H1 (cell line): ENCODE results near the gene RNPS1. TPM values are rescaled to one million over a fixed set of nuclear protein-coding genes. Genes with fewer than 3 reads are reported as not detected.

ENCODE experiments used
- CTCF ChIA-PET: fragments of 300-600 bp; sonication (Branson Sonifier 250); formaldehyde crosslinking; loops from one replicate; lab custom pipeline; 2021; ENCODE audit not compliant: partially characterized antibody; lab: Charles Lee
- POLR2A ChIA-PET: fragments of 300-600 bp; sonication (Branson Sonifier 250); formaldehyde crosslinking; loops from one replicate; lab custom pipeline; 2021; ENCODE audit warnings: inconsistent platforms; ENCODE audit not compliant: partially characterized antibody; lab: Charles Lee
- DNase-seq, 2 experiments: peaks; one replicate each; pipeline versions ENCODE4 v3.0.0 to v3.0.0-alpha.2; 2010 to 2022; ENCODE audit warnings: low spot score in 2 of 2, low read depth in 1 of 2, mixed read lengths in 1 of 2
- FAIRE-seq: peaks from 2 replicates; lab custom pipeline; 2011; peaks lifted over from hg19 to GRCh38; lab: Jason Lieb, UNC
- H2AFZ ChIP-seq: 2 replicates; pipeline ENCODE4 v1.8.1; 2012; ENCODE audit warnings: low read length, inconsistent platforms
- H2AK5ac ChIP-seq: 2 replicates; pipeline ENCODE4 v1.6.1; 2013; ENCODE audit warnings: low read depth, low read length
- H2BK120ac ChIP-seq: replicated peaks from 2 replicates; pipeline ENCODE3; 2013; ENCODE audit warnings: low read depth, low read length, inconsistent platforms
- H2BK12ac ChIP-seq: 2 replicates; pipeline ENCODE4 v1.6.1; 2013; ENCODE audit warnings: low read depth, low read length
- H2BK15ac ChIP-seq: 2 replicates; pipeline ENCODE4 v1.6.1; 2013; ENCODE audit warnings: low read length
- H2BK20ac ChIP-seq: 2 replicates; pipeline ENCODE4 v1.6.1; 2013; ENCODE audit warnings: low read length
- H2BK5ac ChIP-seq: 2 replicates; pipeline ENCODE4 v1.6.1; 2013; ENCODE audit warnings: low read depth, low read length
- H3K14ac ChIP-seq: 2 replicates; pipeline ENCODE4 v1.6.1; 2013; ENCODE audit warnings: inconsistent platforms; ENCODE audit not compliant: insufficient read length
- H3K18ac ChIP-seq: 2 replicates; pipeline ENCODE4 v1.6.1; 2013; ENCODE audit warnings: low read length; ENCODE audit errors: extremely low read depth
- H3K23ac ChIP-seq: 2 replicates; pipeline ENCODE4 v1.6.1; 2013; ENCODE audit warnings: inconsistent platforms; ENCODE audit not compliant: insufficient read length
- H3K23me2 ChIP-seq: 2 replicates; pipeline ENCODE4 v1.6.1; 2013; ENCODE audit warnings: low read depth, low read length
- H3K27ac ChIP-seq: 2 replicates; pipeline ENCODE4 v1.6.1; 2011; ENCODE audit warnings: low read depth, low read length, inconsistent platforms
- H3K27me3 ChIP-seq, 4 experiments: replicated peaks in 1 of 4; 1 replicate in 1 of 4; 2 replicates in 3 of 4; pipeline versions ENCODE4 v1.6.1 to v1.8.1; 2011 to 2013; ENCODE audit warnings: low read length in 3 of 4, mild to moderate bottlenecking in 3 of 4, inconsistent platforms in 2 of 4, mixed read lengths in 2 of 4, moderate library complexity in 1 of 4; ENCODE audit not compliant: control insufficient read depth in 3 of 4, insufficient read depth in 3 of 4; ENCODE audit errors: extremely low read depth in 1 of 4
- H3K36me3 ChIP-seq, 4 experiments: 2 replicates each; pipeline versions ENCODE4 v1.6.1 to v1.8.1; 2011 to 2013; ENCODE audit warnings: mild to moderate bottlenecking in 4 of 4, low read length in 3 of 4, moderate library complexity in 2 of 4, control low read depth in 1 of 4, inconsistent platforms in 1 of 4; ENCODE audit not compliant: insufficient read depth in 4 of 4, control insufficient read depth in 2 of 4
- H3K4ac ChIP-seq: replicated peaks from 2 replicates; pipeline ENCODE3; 2013; ENCODE audit warnings: low read length, low read depth, mixed read lengths, inconsistent platforms; ENCODE audit not compliant: insufficient read length
- H3K4me1 ChIP-seq, 4 experiments: replicated peaks in 1 of 4; 1 replicate in 1 of 4; 2 replicates in 3 of 4; pipeline versions ENCODE4 v1.6.1 to v1.8.1; 2011 to 2013; ENCODE audit warnings: low read length in 3 of 4, inconsistent platforms in 2 of 4, mixed read lengths in 1 of 4; ENCODE audit not compliant: insufficient read depth in 4 of 4, control insufficient read depth in 3 of 4
- H3K4me2 ChIP-seq, 2 experiments: 2 replicates each; pipeline versions ENCODE4 v1.6.1 to v1.8.1; 2011 to 2013; ENCODE audit warnings: low read depth in 2 of 2, low read length in 2 of 2, control low read depth in 1 of 2, inconsistent platforms in 1 of 2, mild to moderate bottlenecking in 1 of 2; ENCODE audit not compliant: insufficient read depth in 1 of 2
- H3K4me3 ChIP-seq, 4 experiments: fragments of 200-600, 300-600 bp in 1 of 4; sonication (generic), shearing (Covaris generic), sonication (Bioruptor Twin) in 1 of 4; 2 replicates each; pipeline versions ENCODE4 v1.5.1 to v1.8.1; 2011 to 2016; ENCODE audit warnings: low read length in 4 of 4, low read depth in 3 of 4, control low read depth in 2 of 4, inconsistent platforms in 2 of 4, mild to moderate bottlenecking in 2 of 4, mixed read lengths in 1 of 4, moderate library complexity in 1 of 4; ENCODE audit not compliant: insufficient read depth in 2 of 4; ENCODE audit errors: extremely low read depth in 1 of 4
- H3K56ac ChIP-seq: replicated peaks from 2 replicates; pipeline ENCODE3; 2013; ENCODE audit warnings: low read depth, mild to moderate bottlenecking, mixed read lengths, low read length, inconsistent platforms; ENCODE audit not compliant: insufficient read length
- H3K79me1 ChIP-seq: 2 replicates; pipeline ENCODE4 v1.6.1; 2013; ENCODE audit warnings: low read depth, low read length, control low read depth
- H3K79me2 ChIP-seq, 2 experiments: 2 replicates each; pipeline versions ENCODE4 v1.6.1 to v1.8.1; 2012 to 2013; ENCODE audit warnings: low read length in 2 of 2, mild to moderate bottlenecking in 2 of 2, inconsistent platforms in 1 of 2; ENCODE audit not compliant: insufficient read depth in 2 of 2, control insufficient read depth in 1 of 2
- H3K9ac ChIP-seq, 4 experiments: replicated peaks in 1 of 4; 1 replicate in 1 of 4; 2 replicates in 3 of 4; pipeline versions ENCODE4 v1.6.1 to v1.8.1; 2011 to 2013; ENCODE audit warnings: low read depth in 3 of 4, low read length in 3 of 4, control low read depth in 2 of 4, mild to moderate bottlenecking in 2 of 4, moderate library complexity in 2 of 4, inconsistent platforms in 1 of 4; ENCODE audit errors: extremely low read depth in 1 of 4
- H3K9me3 ChIP-seq, 2 experiments: 2 replicates each; pipeline versions ENCODE4 v1.6.1 to v1.8.1; 2012 to 2013; ENCODE audit warnings: mild to moderate bottlenecking in 2 of 2, moderate library complexity in 2 of 2, control low read depth in 1 of 2, inconsistent platforms in 1 of 2, low read depth in 1 of 2, low read length in 1 of 2, mixed read lengths in 1 of 2; ENCODE audit not compliant: insufficient read depth in 2 of 2
- H4K20me1 ChIP-seq, 2 experiments: replicated peaks in 1 of 2; 2 replicates each; pipeline versions ENCODE3 to v1.8.1; 2011 to 2013; ENCODE audit warnings: inconsistent platforms in 2 of 2, low read length in 2 of 2, mild to moderate bottlenecking in 1 of 2; ENCODE audit not compliant: insufficient read depth in 2 of 2, control insufficient read depth in 1 of 2
- H4K5ac ChIP-seq: 2 replicates; pipeline ENCODE4 v1.6.1; 2013; ENCODE audit warnings: low read length, low read depth, mixed read lengths, inconsistent platforms; ENCODE audit not compliant: insufficient read length
- H4K8ac ChIP-seq: 2 replicates; pipeline ENCODE4 v1.8.0; 2013; ENCODE audit warnings: mild to moderate bottlenecking, moderate library complexity, low read length, inconsistent platforms; ENCODE audit not compliant: insufficient read depth; ENCODE audit errors: extremely low read depth
- H4K91ac ChIP-seq: replicated peaks from 2 replicates; pipeline ENCODE3; 2013; ENCODE audit warnings: low read length, mixed read lengths, inconsistent platforms; ENCODE audit not compliant: insufficient read length
- KDM1A ChIP-seq: fragments of 200-600, 300-600 bp; sonication (generic); IDR thresholded peaks from 2 replicates; pipeline ENCODE4 v1.7.1; 2016; ENCODE audit warnings: mild to moderate bottlenecking, low read length, borderline replicate concordance
- KDM5A ChIP-seq: fragments of 200-600 bp; IDR thresholded peaks from 2 replicates; pipeline ENCODE4 v1.7.1; 2012; ENCODE audit warnings: mild to moderate bottlenecking, low read length, inconsistent platforms, mixed read lengths
- MAFK ChIP-seq: IDR thresholded peaks from 2 replicates; pipeline ENCODE4 v1.6.1; 2012; ENCODE audit warnings: low read depth, mild to moderate bottlenecking, improper control_type of control experiment, low read length
- POU5F1 ChIP-seq: IDR thresholded peaks from 2 replicates; pipeline ENCODE4 v1.6.1; 2011; ENCODE audit warnings: low read depth, mild to moderate bottlenecking, low read length, moderate library complexity
- SIN3A ChIP-seq, 2 experiments: IDR thresholded peaks in 1 of 2; conservative IDR thresholded peaks in 1 of 2; 2 replicates each; pipeline ENCODE4 v1.6.1; 2011 to 2012; ENCODE audit warnings: low read length in 2 of 2, improper control_type of control experiment in 1 of 2, low read depth in 1 of 2, mild to moderate bottlenecking in 1 of 2
- TAF7 ChIP-seq: optimal IDR thresholded peaks from 2 replicates; pipeline ENCODE3; 2011; ENCODE audit warnings: low read depth, mild to moderate bottlenecking, inconsistent platforms, low read length, moderate library complexity, borderline replicate concordance
- TEAD4 ChIP-seq: IDR thresholded peaks from 2 replicates; pipeline ENCODE4 v1.6.1; 2012; ENCODE audit warnings: low read depth, low read length, inconsistent platforms, mixed read lengths
- ZNF274 ChIP-seq: IDR thresholded peaks from 2 replicates; pipeline ENCODE4 v1.7.0; 2012; ENCODE audit warnings: low read length, borderline replicate concordance; ENCODE audit errors: extremely low read depth
- WGBS, 2 experiments: shearing (Covaris generic) in 1 of 2; methylation state at CpG; one replicate each; pipeline versions ENCODE4 v1.1.6 to v1.1.7; 2013 to 2015; ENCODE audit warnings: low lambda C conversion rate in 2 of 2, mixed read lengths in 2 of 2, inconsistent platforms in 1 of 2, low coverage in 1 of 2, missing lambda C conversion rate in 1 of 2; ENCODE audit not compliant: insufficient replicate concordance in 2 of 2, insufficient coverage in 1 of 2, insufficient read length in 1 of 2; ENCODE audit errors: extremely low coverage in 1 of 2, missing lambda C conversion rate in 1 of 2; 5-methylcytosine and 5-hydroxymethylcytosine counted together
- polyA plus RNA-seq, 7 experiments: library from polyadenylated mRNA; depleted of rRNA in 3 of 7; stranded (reverse) in 5 of 7; unstranded in 2 of 7; fragments of >200 nt in 5 of 7; fragments of 200-250 nt in 2 of 7; gene quantifications; 1 replicate in 5 of 7; 2 replicates in 1 of 7; 4 replicates in 1 of 7; pipeline versions ENCODE4 v1.2.1 to v1.2.3, GENCODE V29; 2011 to 2013; ENCODE audit warnings: missing spikeins in 2 of 7, mixed read lengths in 2 of 7
- total RNA-seq: library from RNA; stranded (reverse); fragmentation: NEBNext Ultra II Directional; extraction: Animal tissue kit (Norgen Biotek cat#: 25700); gene quantifications from 2 replicates; pipeline ENCODE4 v1.2.1, GENCODE V29; 2021

Gene RNPS1
- total and polyA plus RNA-seq, 2 of the 8 experiments (the other 6 are each of a cell fraction or from before 2014, with no cell fraction given), result 330 to 350 TPM

DNA sequence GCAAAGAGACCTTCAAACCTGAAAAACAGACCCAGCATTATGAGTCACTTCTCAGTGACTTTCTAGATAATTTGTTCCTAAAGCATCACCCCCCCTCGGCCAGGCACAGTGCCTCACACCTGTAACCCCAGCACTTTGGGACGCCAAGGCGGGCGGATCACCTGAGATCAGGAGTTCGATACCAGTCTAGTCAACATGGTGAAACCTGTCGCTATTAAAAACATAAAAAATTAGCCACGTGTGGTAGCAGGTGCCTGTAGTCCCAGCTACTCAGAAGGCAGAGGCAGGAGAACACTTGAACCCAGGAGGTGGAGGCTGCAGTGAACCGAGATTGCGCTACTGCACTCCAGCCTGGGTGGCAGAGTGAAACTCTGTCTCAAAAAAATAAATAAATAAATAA lies 24.3 kb upstream of the RNPS1 start:
- no peaks in the 10 kb centered on the region for H4K20me1 ChIP-seq
- no peak overlapping the region for H2BK15ac ChIP-seq
- no peak overlapping the region for H4K5ac ChIP-seq
- no peak overlapping the region for H3K9ac ChIP-seq
- no peak overlapping the region for H2BK12ac ChIP-seq
- H3K4me2 ChIP-seq, result no peak overlapping the region
- no peak overlapping the region for H2AK5ac ChIP-seq
- no peak overlapping the region for H3K4me3 ChIP-seq
- WGBS, 2 experiments, result 93% methylated on average over 9 of the region's 9 CpGs; no CpG with 5 or more reads in 1 of the 2 experiments
- H3K23ac ChIP-seq, result no peak overlapping the region
- no peak for FAIRE-seq
- no peak overlapping the region for H3K14ac ChIP-seq
- peaks cover 0 to 4% (median 1%) of the 10 kb centered on the region in 4 experiments; a peak in 3 of 7 replicates for H3K4me1 ChIP-seq
- no peak overlapping the region for H3K27ac ChIP-seq
- ChIA-PET POLR2A (interaction anchor here (0.5 to 0.6 kb wide), 3 partner anchors 113 to 512 kb away, joined by 3 to 4 read pairs (median 3); no protein-coding TSS in a partner anchor), CTCF (interaction anchor here (0.7 to 1.7 kb wide), 4 partner anchors 14 to 294 kb away, joined by 3 to 5 read pairs (median 3); no protein-coding TSS in a partner anchor)
- no peak overlapping the region for H2BK120ac ChIP-seq
- TF ChIP-seq KDM5A (no peak), ZNF274 (no peak), SIN3A (conservative IDR thresholded peaks at IDR 0.05 in 1 of 2, IDR thresholded peaks at IDR 0.05 in 1 of 2; ENCODE audit: low read depth in 1 of 2, low read length in 2 of 2) (no peak), MAFK (no peak), TEAD4 (no peak), KDM1A (no peak), POU5F1 (no peak), TAF7 (no peak)
- no peak overlapping the region for H2BK5ac ChIP-seq
- H4K91ac ChIP-seq, result no peak overlapping the region
- no peaks in the 10 kb centered on the region for H3K27me3 ChIP-seq
- no peaks in the 10 kb centered on the region for H3K79me2 ChIP-seq
- H3K9me3 ChIP-seq, result no peaks in the 10 kb centered on the region
- no peaks in the 10 kb centered on the region for H3K23me2 ChIP-seq
- H3K79me1 ChIP-seq, result no peaks in the 10 kb centered on the region
- no peak overlapping the region for H4K8ac ChIP-seq
- H2BK20ac ChIP-seq, result no peak overlapping the region
- H3K56ac ChIP-seq, result no peak overlapping the region
- no peak overlapping the region for H2AFZ ChIP-seq
- DNase-seq, result no peak
- no peak overlapping the region for H3K18ac ChIP-seq
- no peak overlapping the region for H3K4ac ChIP-seq
- no peaks in the 10 kb centered on the region; a peak in 1 of 8 replicates for H3K36me3 ChIP-seq
